Hepatocyte (in vitro differentiated cells): ENCODE results near the gene CORO2B. TPM values are rescaled to one million over a fixed set of nuclear protein-coding genes. Genes with fewer than 3 reads are reported as not detected.

Source experiments
- DNase-seq: peaks from one replicate; pipeline ENCODE4 v3.0.0-alpha.2; 2016; ENCODE audit warnings: low spot score
- H2AFZ ChIP-seq: fragments of 200-600 bp; sonication (generic); 2 replicates; pipeline ENCODE4 v1.6.0; 2016; ENCODE audit warnings: antibody characterized with exemption, mild to moderate bottlenecking
- H3K27ac ChIP-seq: fragments of 200-600 bp; sonication (generic); 2 replicates; pipeline ENCODE4 v1.5.1; 2016; ENCODE audit warnings: mild to moderate bottlenecking
- H3K27me3 ChIP-seq: fragments of 200-600 bp; sonication (generic); 2 replicates; pipeline ENCODE4 v1.6.1; 2016
- H3K36me3 ChIP-seq: fragments of 200-600 bp; sonication (generic); replicated peaks from 2 replicates; pipeline ENCODE4 v1.5.1; 2016; ENCODE audit warnings: low read depth; ENCODE audit not compliant: insufficient read depth
- H3K4me1 ChIP-seq: fragments of 200-600 bp; sonication (generic); 2 replicates; pipeline ENCODE4 v1.5.1; 2016; ENCODE audit warnings: mild to moderate bottlenecking, moderate library complexity; ENCODE audit not compliant: insufficient read depth
- H3K4me2 ChIP-seq: fragments of 200-600 bp; sonication (generic); 2 replicates; pipeline ENCODE4 v1.6.0; 2016
- H3K4me3 ChIP-seq: fragments of 200-600 bp; sonication (generic); 2 replicates; pipeline ENCODE4 v1.5.1; 2016; ENCODE audit warnings: mild to moderate bottlenecking
- H3K79me2 ChIP-seq: fragments of 200-600 bp; sonication (generic); 2 replicates; pipeline ENCODE4 v1.6.0; 2017; ENCODE audit warnings: mild to moderate bottlenecking
- H3K9me2 ChIP-seq: fragments of 200-600 bp; sonication (generic); replicated peaks from 2 replicates; pipeline ENCODE4 v1.6.0; 2017; ENCODE audit warnings: mild to moderate bottlenecking; ENCODE audit not compliant: insufficient read depth
- H3K9me3 ChIP-seq: fragments of 200-600 bp; sonication (generic); 2 replicates; pipeline ENCODE4 v1.5.1; 2016; ENCODE audit warnings: low read depth, mild to moderate bottlenecking
- H4K20me1 ChIP-seq: fragments of 200-600 bp; sonication (generic); 2 replicates; pipeline ENCODE4 v1.6.0; 2016; ENCODE audit warnings: mild to moderate bottlenecking; ENCODE audit not compliant: insufficient read depth, poor library complexity, severe bottlenecking
- CTCF ChIP-seq: fragments of 200-600 bp; sonication (generic); IDR thresholded peaks from 2 replicates; pipeline ENCODE4 v1.5.1; 2016; ENCODE audit warnings: antibody characterized with exemption, mild to moderate bottlenecking; ENCODE audit not compliant: poor library complexity
- EZH2 ChIP-seq: fragments of 200-600 bp; sonication (generic); IDR thresholded peaks from 2 replicates; pipeline ENCODE4 v1.6.1; 2016; ENCODE audit warnings: antibody characterized with exemption, mild to moderate bottlenecking, borderline replicate concordance
- EZH2phosphoT487 ChIP-seq: fragments of 200-600 bp; sonication (generic); IDR thresholded peaks from one replicate; pipeline ENCODE4 v1.6.1; 2018; ENCODE audit warnings: antibody characterized with exemption, mild to moderate bottlenecking, low read depth, moderate library complexity; ENCODE audit not compliant: unreplicated experiment, severe bottlenecking
- WGBS: methylation state at CpG from one replicate; pipeline ENCODE4 v1.1.6; 2016; ENCODE audit warnings: low lambda C conversion rate; ENCODE audit errors: missing lambda C conversion rate; 5-methylcytosine and 5-hydroxymethylcytosine counted together
- polyA plus RNA-seq: library from polyadenylated mRNA; unstranded; fragments of >200 nt; fragmentation: Nextera tagmentation; extraction: Ambion mirVana; gene quantifications from 2 replicates; pipeline ENCODE4 v1.2.1, GENCODE V29; 2016
- total RNA-seq: library from RNA; depleted of rRNA; stranded (reverse); fragments of >200 nt; gene quantifications from 2 replicates; pipeline ENCODE4 v1.2.3, GENCODE V29; 2014

Gene CORO2B
- total and polyA plus RNA-seq, 2 experiments from 2014 or later, result 2.9 to 5.1 TPM

GRCh38 chr15:68561901-68562300 lies 16.9 kb upstream of the CORO2B start:
- Histone ChIP-seq H3K79me2 (no peaks in the 10 kb centered on the region), H3K4me3 (no peak overlapping the region), H3K4me1 (peaks cover 8% of the 10 kb centered on the region), H3K4me2 (no peak overlapping the region), H3K9me2 (no peaks in the 10 kb centered on the region), H4K20me1 (no peaks in the 10 kb centered on the region), H3K36me3 (no peaks in the 10 kb centered on the region), H2AFZ (no peak overlapping the region), H3K27ac (no peak overlapping the region), H3K27me3 (no peaks in the 10 kb centered on the region), H3K9me3 (no peaks in the 10 kb centered on the region)
- no peak for TF ChIP-seq CTCF
- TF ChIP-seq EZH2phosphoT487, result no peak
- TF ChIP-seq EZH2, result no peak
- 61% methylated on average over 3 of the region's 3 CpGs for whole genome bisulfite sequencing
- DNase-seq, result no peak

GRCh38 chr15:68564173-68564572 lies 14.6 kb upstream of the CORO2B start:
- H2AFZ ChIP-seq, result no peak overlapping the region
- TF ChIP-seq EZH2, result no peak
- TF ChIP-seq EZH2phosphoT487, result no peak
- no peak for TF ChIP-seq CTCF
- no peaks in the 10 kb centered on the region for H3K9me2 ChIP-seq
- no peaks in the 10 kb centered on the region for H3K27me3 ChIP-seq
- no peak overlapping the region for H3K4me3 ChIP-seq
- no peaks in the 10 kb centered on the region for H3K79me2 ChIP-seq
- no peak for DNase-seq
- H3K27ac ChIP-seq, result no peak overlapping the region
- H3K36me3 ChIP-seq, result no peaks in the 10 kb centered on the region
- no peaks in the 10 kb centered on the region for H3K9me3 ChIP-seq
- WGBS, result 89% methylated on average over 5 of the region's 5 CpGs
- no peaks in the 10 kb centered on the region for H3K4me1 ChIP-seq
- H3K4me2 ChIP-seq, result no peak overlapping the region
- no peaks in the 10 kb centered on the region for H4K20me1 ChIP-seq

GRCh38 chr15:68565234-68565633 lies 13.6 kb upstream of the CORO2B start:
- Histone ChIP-seq H3K9me2 (no peaks in the 10 kb centered on the region), H3K36me3 (no peaks in the 10 kb centered on the region), H3K9me3 (no peaks in the 10 kb centered on the region), H2AFZ (no peak overlapping the region), H3K4me3 (no peak overlapping the region), H3K4me1 (no peaks in the 10 kb centered on the region), H3K27me3 (no peaks in the 10 kb centered on the region), H4K20me1 (no peaks in the 10 kb centered on the region), H3K4me2 (no peak overlapping the region), H3K27ac (no peak overlapping the region), H3K79me2 (no peaks in the 10 kb centered on the region)
- no peak for DNase-seq
- no peak for TF ChIP-seq CTCF
- no peak for TF ChIP-seq EZH2
- TF ChIP-seq EZH2phosphoT487, result no peak

GRCh38 chr15:68565726-68566125 lies 13.1 kb upstream of the CORO2B start:
- Histone ChIP-seq H3K4me3 (no peak overlapping the region), H3K9me3 (no peaks in the 10 kb centered on the region), H2AFZ (no peak overlapping the region), H3K27me3 (no peaks in the 10 kb centered on the region), H3K4me1 (no peaks in the 10 kb centered on the region), H4K20me1 (no peaks in the 10 kb centered on the region), H3K9me2 (no peaks in the 10 kb centered on the region), H3K36me3 (no peaks in the 10 kb centered on the region), H3K79me2 (no peaks in the 10 kb centered on the region), H3K4me2 (no peak overlapping the region), H3K27ac (no peak overlapping the region)
- DNase-seq, result no peak
- 69% methylated on average over 4 of the region's 4 CpGs for WGBS
- no peak for TF ChIP-seq EZH2
- TF ChIP-seq EZH2phosphoT487, result no peak
- no peak for TF ChIP-seq CTCF
